ENCODE measurements around the gene EDIL3.

DNA sequence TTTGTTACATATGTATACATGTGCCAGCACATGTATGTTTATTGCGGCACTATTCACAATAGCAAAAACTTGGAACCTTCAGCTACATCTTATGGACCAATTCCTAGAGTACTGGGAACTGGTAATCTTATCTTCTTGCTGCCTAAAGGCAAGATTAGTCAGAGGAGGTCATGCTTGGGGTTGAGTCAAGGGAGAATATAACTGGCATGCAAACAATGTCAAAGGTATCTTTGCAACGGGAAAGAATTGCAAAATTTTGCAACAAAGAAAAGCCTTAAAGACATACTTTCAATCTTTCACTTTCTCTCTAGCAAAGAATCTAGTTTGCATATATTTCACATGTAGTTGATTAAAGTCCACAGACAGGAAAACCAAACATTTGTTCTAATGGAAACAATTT, 145.2 kb downstream of the EDIL3 start:
- TF ChIP-seq, protein P1, sequence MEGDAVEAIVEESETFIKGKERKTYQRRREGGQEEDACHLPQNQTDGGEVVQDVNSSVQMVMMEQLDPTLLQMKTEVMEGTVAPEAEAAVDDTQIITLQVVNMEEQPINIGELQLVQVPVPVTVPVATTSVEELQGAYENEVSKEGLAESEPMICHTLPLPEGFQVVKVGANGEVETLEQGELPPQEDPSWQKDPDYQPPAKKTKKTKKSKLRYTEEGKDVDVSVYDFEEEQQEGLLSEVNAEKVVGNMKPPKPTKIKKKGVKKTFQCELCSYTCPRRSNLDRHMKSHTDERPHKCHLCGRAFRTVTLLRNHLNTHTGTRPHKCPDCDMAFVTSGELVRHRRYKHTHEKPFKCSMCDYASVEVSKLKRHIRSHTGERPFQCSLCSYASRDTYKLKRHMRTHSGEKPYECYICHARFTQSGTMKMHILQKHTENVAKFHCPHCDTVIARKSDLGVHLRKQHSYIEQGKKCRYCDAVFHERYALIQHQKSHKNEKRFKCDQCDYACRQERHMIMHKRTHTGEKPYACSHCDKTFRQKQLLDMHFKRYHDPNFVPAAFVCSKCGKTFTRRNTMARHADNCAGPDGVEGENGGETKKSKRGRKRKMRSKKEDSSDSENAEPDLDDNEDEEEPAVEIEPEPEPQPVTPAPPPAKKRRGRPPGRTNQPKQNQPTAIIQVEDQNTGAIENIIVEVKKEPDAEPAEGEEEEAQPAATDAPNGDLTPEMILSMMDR (IDR thresholded peaks at IDR 0.05) = no peak
- TF ChIP-seq POLR2A (IDR thresholded peaks at IDR 0.05) (no peak), POLR2AphosphoS5 (IDR thresholded peaks at IDR 0.05) (no peak), EP300 (IDR thresholded peaks at IDR 0.05) (no peak)

Data from suprapubic skin (tissue), 4 donors.